H9 (cell line): ENCODE data around the gene TENM4. TPM values are rescaled to one million over a fixed set of nuclear protein-coding genes. Genes with fewer than 3 reads are reported as not detected.

Experiments
- DNase-seq: peaks from one replicate; pipeline ENCODE4 v3.0.0-alpha.2; 2017
- H2AFZ ChIP-seq: one replicate; pipeline ENCODE4 v1.6.1; 2013; ENCODE audit warnings: mild to moderate bottlenecking, low read length, control low read depth, moderate library complexity
- H2AK5ac ChIP-seq: 2 replicates; pipeline ENCODE4 v1.6.1; 2013; ENCODE audit warnings: low read length, control low read depth, mixed read lengths; ENCODE audit not compliant: insufficient read length
- H2BK120ac ChIP-seq: one replicate; pipeline ENCODE4 v1.6.1; 2013; ENCODE audit warnings: low read depth, mild to moderate bottlenecking, low read length, control low read depth, inconsistent platforms; ENCODE audit not compliant: poor library complexity, severe bottlenecking
- H2BK12ac ChIP-seq: 2 replicates; pipeline ENCODE4 v1.6.1; 2013; ENCODE audit warnings: low read length, control low read depth, mixed read lengths, low read depth; ENCODE audit not compliant: insufficient read length
- H2BK15ac ChIP-seq: 2 replicates; pipeline ENCODE4 v1.6.1; 2013; ENCODE audit warnings: low read depth, low read length, control low read depth
- H2BK20ac ChIP-seq: one replicate; pipeline ENCODE4 v1.6.1; 2013; ENCODE audit warnings: low read depth, mild to moderate bottlenecking, low read length, control low read depth, inconsistent platforms; ENCODE audit not compliant: poor library complexity, severe bottlenecking
- H2BK5ac ChIP-seq: 2 replicates; pipeline ENCODE4 v1.6.1; 2013; ENCODE audit warnings: low read length, control low read depth, mixed read lengths; ENCODE audit not compliant: insufficient read length
- H3K14ac ChIP-seq: 2 replicates; pipeline ENCODE4 v1.6.1; 2013; ENCODE audit warnings: low read length, control low read depth; ENCODE audit not compliant: insufficient read depth
- H3K18ac ChIP-seq: 2 replicates; pipeline ENCODE4 v1.6.1; 2013; ENCODE audit warnings: low read depth, mild to moderate bottlenecking, mixed read lengths, low read length, control low read depth; ENCODE audit not compliant: insufficient read length
- H3K23ac ChIP-seq: 2 replicates; pipeline ENCODE4 v1.6.1; 2013; ENCODE audit warnings: low read length, control low read depth, mixed read lengths, low read depth; ENCODE audit not compliant: insufficient read length
- H3K23me2 ChIP-seq: 2 replicates; pipeline ENCODE4 v1.6.1; 2013; ENCODE audit warnings: low read depth, mild to moderate bottlenecking, mixed read lengths, low read length, control low read depth; ENCODE audit not compliant: insufficient read length, poor library complexity, severe bottlenecking
- H3K27ac ChIP-seq: 2 replicates; pipeline ENCODE4 v1.5.1; 2013; ENCODE audit warnings: low read length, control low read depth, mixed read lengths, low read depth; ENCODE audit not compliant: insufficient read length
- H3K27me3 ChIP-seq: 2 replicates; pipeline ENCODE4 v1.6.1; 2013; ENCODE audit warnings: low read length, control low read depth, inconsistent platforms; ENCODE audit not compliant: insufficient read depth
- H3K4ac ChIP-seq: 2 replicates; pipeline ENCODE4 v1.6.1; 2013; ENCODE audit warnings: low read depth, mild to moderate bottlenecking, control low read depth, inconsistent platforms, low read length, moderate library complexity
- H3K4me1 ChIP-seq: 2 replicates; pipeline ENCODE4 v1.6.1; 2013; ENCODE audit warnings: low read length, control low read depth, inconsistent platforms; ENCODE audit not compliant: insufficient read depth
- H3K4me2 ChIP-seq: 2 replicates; pipeline ENCODE4 v1.6.1; 2013; ENCODE audit warnings: low read length, control low read depth, mixed read lengths; ENCODE audit not compliant: insufficient read length, insufficient read depth
- H3K56ac ChIP-seq: 2 replicates; pipeline ENCODE4 v1.6.1; 2013; ENCODE audit warnings: low read depth, mild to moderate bottlenecking, mixed read lengths, low read length, control low read depth; ENCODE audit not compliant: insufficient read length
- H3K79me1 ChIP-seq: 2 replicates; pipeline ENCODE4 v1.6.1; 2013; ENCODE audit warnings: low read depth, mild to moderate bottlenecking, moderate library complexity, low read length, control low read depth, inconsistent platforms; ENCODE audit not compliant: insufficient read depth, poor library complexity, severe bottlenecking
- H3K79me2 ChIP-seq: 2 replicates; pipeline ENCODE4 v1.6.1; 2013; ENCODE audit warnings: low read length, control low read depth, inconsistent platforms; ENCODE audit not compliant: insufficient read depth
- H3K9ac ChIP-seq: 2 replicates; pipeline ENCODE4 v1.6.1; 2013; ENCODE audit warnings: low read length, control low read depth, mixed read lengths; ENCODE audit not compliant: insufficient read length; ENCODE audit errors: extremely low read depth
- H3K9me3 ChIP-seq: one replicate; pipeline ENCODE4 v1.6.1; 2013; ENCODE audit warnings: low read depth, low read length, inconsistent platforms; ENCODE audit not compliant: control insufficient read depth
- H3T11ph ChIP-seq: one replicate; pipeline ENCODE4 v1.6.1; 2013; ENCODE audit warnings: mild to moderate bottlenecking, low read length, control low read depth, inconsistent platforms
- H4K20me1 ChIP-seq: one replicate; pipeline ENCODE4 v1.6.1; 2013; ENCODE audit not compliant: control insufficient read depth, insufficient read length, insufficient read depth
- H4K5ac ChIP-seq: 2 replicates; pipeline ENCODE4 v1.6.1; 2013; ENCODE audit warnings: low read depth, mild to moderate bottlenecking, mixed read lengths, low read length, control low read depth; ENCODE audit not compliant: insufficient read length
- H4K8ac ChIP-seq: replicated peaks from 2 replicates; pipeline ENCODE4 v1.6.1; 2013; ENCODE audit warnings: low read length, control low read depth, mixed read lengths, low read depth; ENCODE audit not compliant: insufficient read length
- H4K91ac ChIP-seq: 2 replicates; pipeline ENCODE4 v1.6.1; 2013; ENCODE audit warnings: low read depth, mild to moderate bottlenecking, moderate library complexity, mixed read lengths, low read length, control low read depth; ENCODE audit not compliant: insufficient read length
- H3K27ac Mint-ChIP-seq, 3 experiments: 2 replicates in 2 of 3; 3 replicates in 1 of 3; pipeline ENCODE4 v1.8.0; 2020 to 2021; ENCODE audit warnings: mixed read lengths in 3 of 3, mild to moderate bottlenecking in 1 of 3, moderate library complexity in 1 of 3
- H3K27me3 Mint-ChIP-seq: 2 replicates; pipeline ENCODE4 v1.8.0; 2021; ENCODE audit warnings: low read depth, mild to moderate bottlenecking, moderate library complexity, mixed read lengths
- H3K36me3 Mint-ChIP-seq, 3 experiments: 2 replicates in 2 of 3; 3 replicates in 1 of 3; pipeline ENCODE4 v1.8.0; 2020 to 2021; ENCODE audit warnings: low read depth in 3 of 3, mixed read lengths in 3 of 3; ENCODE audit not compliant: insufficient read depth in 1 of 3
- H3K4me1 Mint-ChIP-seq, 2 experiments: 2 replicates each; pipeline ENCODE4 v1.8.0; 2020; ENCODE audit warnings: mixed read lengths in 2 of 2
- H3K4me3 Mint-ChIP-seq, 2 experiments: 2 replicates in 1 of 2; 3 replicates in 1 of 2; pipeline ENCODE4 v1.8.0; 2020 to 2021; ENCODE audit warnings: mild to moderate bottlenecking in 2 of 2, mixed read lengths in 2 of 2, moderate library complexity in 1 of 2
- H3K9me3 Mint-ChIP-seq, 2 experiments: 2 replicates in 1 of 2; 3 replicates in 1 of 2; pipeline ENCODE4 v1.8.0; 2020; ENCODE audit warnings: mild to moderate bottlenecking in 2 of 2, mixed read lengths in 2 of 2, moderate library complexity in 1 of 2
- CTCF ChIP-seq: fragments of 200-600 bp; sonication (generic); conservative IDR thresholded peaks from 3 replicates; pipeline ENCODE4 v1.8.0; 2021; ENCODE audit warnings: antibody characterized with exemption, mild to moderate bottlenecking
- WGBS: extraction: QIAGEN DNeasy Blood & Tissue Kit; methylation state at CpG from one replicate; pipeline ENCODE4 v1.1.7; 2013; ENCODE audit warnings: missing lambda C conversion rate, low lambda C conversion rate, mixed read lengths; ENCODE audit not compliant: insufficient read length; ENCODE audit errors: extremely low coverage; 5-methylcytosine and 5-hydroxymethylcytosine counted together
- total RNA-seq: library from RNA; stranded (reverse); gene quantifications from 2 replicates; pipeline ENCODE4 v1.2.1, GENCODE V29; 2021

TENM4 gene
- total RNA-seq, 1 experiment from 2014 or later = 4.6 TPM

GRCh38 chr11:78662811-78663210 is 778.0 kb downstream of the TENM4 start:
- DNase-seq = peak; percentile 0
- H3K27me3 Mint-ChIP-seq = no peaks in the 10 kb centered on the region
- Histone ChIP-seq H3K4me2 (no peak overlapping the region), H3K27me3 (no peaks in the 10 kb centered on the region), H3K9ac (no peak overlapping the region), H2BK5ac (no peak overlapping the region), H3K56ac (no peak overlapping the region), H2BK15ac (no peak overlapping the region), H4K8ac (no peak overlapping the region), H3K23ac (no peak overlapping the region), H3K18ac (no peak overlapping the region), H3K9me3 (no peaks in the 10 kb centered on the region), H3K4ac (no peak overlapping the region), H3K79me1 (no peaks in the 10 kb centered on the region), H2BK20ac (no peak overlapping the region), H2BK120ac (no peak overlapping the region), H3K14ac (no peak overlapping the region), H2AFZ (no peak overlapping the region), H3K79me2 (no peaks in the 10 kb centered on the region), H3K4me1 (0 out of 2 replicates have a peak, but pooled peaks cover 2% of the 10 kb centered on the region), H2AK5ac (no peak overlapping the region), H3K23me2 (no peaks in the 10 kb centered on the region), H2BK12ac (no peak overlapping the region), H4K20me1 (no peaks in the 10 kb centered on the region), H3K27ac (no peak overlapping the region), H4K91ac (no peak overlapping the region), H4K5ac (no peak overlapping the region), H3T11ph (no peak overlapping the region)
- no peak overlapping the region for H3K27ac Mint-ChIP-seq
- peaks cover 0 to 2% (median 0%) of the 10 kb centered on the region in 3 experiments; a peak in 2 of 7 replicates for H3K36me3 Mint-ChIP-seq
- no peaks in the 10 kb centered on the region; a peak in 1 of 5 replicates for H3K9me3 Mint-ChIP-seq
- peaks cover 7 to 10% of the 10 kb centered on the region in 2 experiments for H3K4me1 Mint-ChIP-seq
- no peak for TF ChIP-seq CTCF
- WGBS = no CpG with 5 or more reads among the region's 2 CpGs
- H3K4me3 Mint-ChIP-seq = no peak overlapping the region; a peak in 1 of 5 replicates
